ENCODE data around the gene RIT2.

GRCh38 chr18:43060020-43060419 is 55.5 kb downstream of the RIT2 start:
- TF ChIP-seq CTCF (IDR thresholded peaks at IDR 0.05): no peak
- no peak for TF ChIP-seq POLR2A (IDR thresholded peaks at IDR 0.05)

Measured in Peyer's patch (tissue), 4 donors.